SK-N-SH treated with all-trans-retinoic acid at 6 μM for 48 hours (cell line): ENCODE measurements around the gene ZNF70.

Experiments
- ISL1 ChIP-seq: fragments of 250-450 bp; sonication (Bioruptor Pico); IDR thresholded peaks from 2 replicates; pipeline ENCODE4 v2.1.2; 2022; ENCODE audit warnings: mild to moderate bottlenecking, moderate library complexity
- OSR1 ChIP-seq: fragments of 250-450 bp; sonication (Bioruptor Pico); IDR thresholded peaks from 2 replicates; pipeline ENCODE4 v1.8.0; 2022; ENCODE audit warnings: moderate library complexity, mild to moderate bottlenecking, inconsistent platforms
- PPARA ChIP-seq: fragments of 250-450 bp; sonication (Bioruptor Pico); IDR thresholded peaks from 2 replicates; pipeline ENCODE4 v1.5.0; 2020; ENCODE audit warnings: mild to moderate bottlenecking, borderline replicate concordance
- RARB ChIP-seq: fragments of 250-450 bp; sonication (Bioruptor Pico); IDR thresholded peaks from 2 replicates; pipeline ENCODE4 v1.8.0; 2021; ENCODE audit warnings: mild to moderate bottlenecking, moderate library complexity
- TCF4 ChIP-seq: fragments of 250-450 bp; sonication (Bioruptor Pico); IDR thresholded peaks from 2 replicates; pipeline ENCODE4 v1.8.0; 2021; ENCODE audit warnings: mild to moderate bottlenecking, moderate library complexity, borderline replicate concordance
- ZFP3 ChIP-seq: fragments of 250-450 bp; sonication (Bioruptor Pico); IDR thresholded peaks from 2 replicates; pipeline ENCODE4 v1.5.0; 2020; ENCODE audit warnings: mild to moderate bottlenecking, moderate library complexity

DNA sequence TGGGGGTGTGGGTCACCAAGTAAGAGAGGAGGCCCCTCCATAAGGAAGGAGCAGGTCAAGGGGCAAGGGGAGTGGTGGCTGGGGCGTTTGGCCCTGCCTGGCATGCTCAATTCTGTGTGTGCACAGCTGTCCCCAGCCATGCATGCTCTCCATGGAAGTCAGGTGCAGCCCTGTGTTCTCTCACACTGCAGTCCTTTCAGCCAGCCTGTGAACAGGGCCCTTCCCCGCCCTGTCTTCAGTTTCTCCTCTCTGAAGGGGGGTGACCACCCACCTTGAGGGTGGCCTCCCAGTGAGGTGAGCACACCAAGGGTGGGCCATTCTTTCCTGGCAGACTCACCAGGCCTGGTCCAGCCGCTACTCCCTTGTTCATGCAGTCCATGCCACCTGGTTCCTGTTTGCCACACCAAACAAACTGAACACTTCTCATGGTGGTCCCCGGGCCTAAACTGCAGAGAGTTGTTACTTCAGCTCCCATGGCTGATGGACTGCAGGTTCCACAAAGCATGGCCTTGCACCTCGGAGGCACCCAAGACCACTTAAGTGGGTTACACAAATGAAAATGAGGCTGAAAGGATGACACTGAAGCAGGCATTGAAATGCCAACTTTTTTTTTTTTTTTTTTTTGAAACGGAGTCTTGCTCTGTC lies 18.5 kb upstream of the ZNF70 start:
- TF ChIP-seq ZFP3 (CRISPR knock-in tag), result no peak
- no peak for TF ChIP-seq OSR1 (CRISPR knock-in tag)
- no peak for TF ChIP-seq PPARA (CRISPR knock-in tag)
- no peak for TF ChIP-seq RARB (CRISPR knock-in tag)
- no peak for TF ChIP-seq ISL1 (CRISPR knock-in tag)
- no peak for TF ChIP-seq TCF4 (CRISPR knock-in tag)
